BLaER1 (cell line): Measurements from ENCODE around the gene GLRA2.

Experiments used
- H3K27ac ChIP-seq: shearing (Covaris generic); formaldehyde crosslinking; 2 replicates; pipeline ENCODE4 v1.8.1; 2022
- H3K27me3 ChIP-seq: shearing (Covaris generic); formaldehyde crosslinking; 2 replicates; pipeline ENCODE4 v1.8.1; 2022
- H3K36me3 ChIP-seq: shearing (Covaris generic); formaldehyde crosslinking; 2 replicates; pipeline ENCODE4 v1.8.1; 2022
- H3K4me1 ChIP-seq: shearing (Covaris generic); formaldehyde crosslinking; 2 replicates; pipeline ENCODE4 v1.8.1; 2022
- H3K4me2 ChIP-seq: shearing (Covaris generic); formaldehyde crosslinking; 2 replicates; pipeline ENCODE4 v1.8.1; 2022
- H3K4me3 ChIP-seq: shearing (Covaris generic); formaldehyde crosslinking; 2 replicates; pipeline ENCODE4 v1.8.1; 2022
- H3K9ac ChIP-seq: shearing (Covaris generic); formaldehyde crosslinking; 2 replicates; pipeline ENCODE4 v1.8.1; 2022
- H3K9me3 ChIP-seq: shearing (Covaris generic); formaldehyde crosslinking; 2 replicates; pipeline ENCODE4 v1.8.1; 2022
- H4K20me1 ChIP-seq: shearing (Covaris generic); formaldehyde crosslinking; 2 replicates; pipeline ENCODE4 v1.8.1; 2022
- Cebpa-rat ChIP-seq: shearing (Covaris generic); IDR thresholded peaks from 2 replicates; pipeline ENCODE4 v1.8.1; 2022

The GLRA2 gene

DNA sequence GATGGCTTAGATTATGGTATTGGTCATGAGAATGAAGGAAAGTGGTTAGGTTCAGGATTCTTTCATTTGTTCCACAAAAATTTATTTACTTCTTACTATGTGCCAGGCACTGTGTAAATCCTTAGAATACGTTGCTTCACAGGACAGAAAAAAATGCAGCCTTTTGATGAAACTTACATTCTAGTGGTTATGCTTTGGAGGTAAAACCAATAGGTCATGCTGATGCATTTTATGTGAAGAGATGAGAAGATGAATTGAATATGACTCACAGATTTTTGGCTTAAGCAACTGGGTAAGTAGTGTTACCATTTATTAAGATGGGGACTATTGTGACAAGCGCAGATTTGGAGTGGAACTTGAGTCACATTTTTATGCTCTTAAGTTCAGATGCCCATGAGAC is 165.3 kb downstream of the GLRA2 start:
- Histone ChIP-seq H3K4me1 (no peaks in the 10 kb centered on the region), H3K9me3 (no peaks in the 10 kb centered on the region), H3K27me3 (peaks cover 56% of the 10 kb centered on the region), H3K4me2 (no peak overlapping the region), H3K4me3 (no peak overlapping the region), H3K36me3 (no peaks in the 10 kb centered on the region), H4K20me1 (no peaks in the 10 kb centered on the region; the same call in 1 of the 2 replicates), H3K27ac (no peak overlapping the region), H3K9ac (no peak overlapping the region)
- TF ChIP-seq Cebpa-rat = no peak

DNA sequence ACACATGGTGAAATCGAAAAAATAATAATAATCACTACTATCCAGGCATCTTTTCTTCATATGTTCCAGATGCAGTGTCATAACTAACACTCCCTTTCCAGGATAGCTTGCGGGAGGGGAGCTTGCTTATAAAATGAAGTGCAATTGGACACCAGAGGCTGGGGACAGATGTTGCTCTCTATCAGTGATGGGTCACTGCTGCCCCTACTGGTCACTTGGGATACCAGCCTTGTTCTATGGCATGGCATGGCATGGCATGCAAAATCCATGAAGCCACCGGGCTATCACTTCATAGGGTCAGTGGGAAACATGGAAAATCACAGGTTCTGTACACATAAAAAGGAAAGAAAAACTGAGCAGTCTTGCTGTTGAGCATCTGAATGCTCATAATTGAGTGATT is 168.1 kb downstream of the GLRA2 start:
- peaks cover 61% of the 10 kb centered on the region for H3K27me3 ChIP-seq
- no peak overlapping the region for H3K4me2 ChIP-seq
- H3K9ac ChIP-seq = no peak overlapping the region
- H3K9me3 ChIP-seq = no peaks in the 10 kb centered on the region
- no peaks in the 10 kb centered on the region for H3K4me1 ChIP-seq
- no peak overlapping the region for H3K27ac ChIP-seq
- no peaks in the 10 kb centered on the region for H4K20me1 ChIP-seq
- no peaks in the 10 kb centered on the region for H3K36me3 ChIP-seq
- no peak overlapping the region for H3K4me3 ChIP-seq
- no peak for TF ChIP-seq Cebpa-rat

DNA sequence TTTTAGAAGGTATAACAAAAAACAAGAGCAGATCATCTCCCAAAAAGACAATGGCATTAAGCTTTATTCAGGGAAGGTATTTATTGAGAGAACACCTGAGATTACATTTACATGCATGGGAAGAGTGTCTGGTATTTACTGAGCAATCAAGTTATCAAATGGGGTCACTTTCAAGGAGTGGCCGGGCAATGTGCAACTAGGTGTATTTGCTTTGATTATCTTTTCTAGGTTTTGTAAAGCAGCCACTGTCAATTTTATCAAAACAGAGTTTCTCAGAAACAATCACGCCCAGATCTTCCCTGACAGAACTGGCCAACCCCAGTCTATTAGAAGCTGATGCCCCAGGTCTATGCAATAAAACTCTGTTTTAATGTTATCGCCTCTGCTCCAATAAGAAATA is 169.5 kb downstream of the GLRA2 start:
- Histone ChIP-seq H3K36me3 (no peaks in the 10 kb centered on the region), H3K9me3 (no peaks in the 10 kb centered on the region), H3K9ac (no peak overlapping the region)

DNA sequence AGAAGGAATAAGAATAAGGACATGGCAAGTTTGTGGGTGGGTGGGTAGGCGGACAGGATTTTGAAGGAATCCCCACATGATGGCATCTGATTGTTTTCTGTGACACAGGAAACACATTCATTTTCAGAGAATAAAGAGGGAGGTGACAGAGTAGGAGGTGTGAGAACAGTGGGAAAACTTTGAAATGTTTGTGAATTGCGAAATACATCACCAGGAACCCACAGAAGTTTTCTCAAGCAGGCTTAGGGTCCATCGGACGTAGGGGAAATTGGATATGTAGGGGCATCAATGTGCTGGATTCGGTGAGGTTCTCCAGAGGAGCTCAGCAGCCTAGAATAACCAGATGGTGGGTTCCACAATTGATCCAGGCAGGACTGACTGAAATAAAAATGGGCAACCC is 171.6 kb downstream of the GLRA2 start:
- peak; percentile 31; the same call in 1 of the 2 replicates for TF ChIP-seq Cebpa-rat
- Histone ChIP-seq H3K36me3 (no peaks in the 10 kb centered on the region), H4K20me1 (peaks cover 5% of the 10 kb centered on the region; the same call in 1 of the 2 replicates), H3K4me1 (no peaks in the 10 kb centered on the region), H3K27ac (no peak overlapping the region), H3K4me2 (no peak overlapping the region), H3K9ac (no peak overlapping the region), H3K9me3 (no peaks in the 10 kb centered on the region), H3K4me3 (no peak overlapping the region), H3K27me3 (peaks cover 73% of the 10 kb centered on the region)

More for the DNA sequence above, 169.5 kb downstream of the GLRA2 start:
- peaks cover 72% of the 10 kb centered on the region for H3K27me3 ChIP-seq
- H3K4me3 ChIP-seq = no peak overlapping the region
- H3K4me2 ChIP-seq = no peak overlapping the region
- no peak overlapping the region for H3K27ac ChIP-seq
- H4K20me1 ChIP-seq = no peaks in the 10 kb centered on the region
- no peaks in the 10 kb centered on the region for H3K4me1 ChIP-seq
- TF ChIP-seq Cebpa-rat = no peak

DNA sequence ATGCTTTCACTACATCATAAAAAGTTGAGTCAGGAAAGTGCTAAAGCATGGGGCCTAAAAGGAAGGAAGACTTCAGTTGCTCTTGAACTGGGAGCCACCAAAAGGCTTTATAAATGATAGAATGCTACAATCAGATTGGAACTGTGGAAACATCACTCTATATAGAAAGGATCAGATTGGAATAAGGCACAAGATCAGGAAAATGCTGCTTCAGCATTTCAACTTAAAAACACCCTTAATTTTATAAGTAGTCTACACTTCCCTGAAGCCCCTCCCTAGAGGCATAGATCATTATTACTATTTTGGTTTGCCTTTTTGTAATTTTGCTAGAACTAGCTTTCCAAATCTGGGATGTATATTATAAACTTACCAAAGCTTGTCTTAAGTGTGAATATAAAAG is 172.8 kb downstream of the GLRA2 start:
- Histone ChIP-seq H3K4me3 (no peak overlapping the region), H3K4me2 (no peak overlapping the region), H3K27me3 (peaks cover 78% of the 10 kb centered on the region), H3K36me3 (no peaks in the 10 kb centered on the region), H3K27ac (no peak overlapping the region), H4K20me1 (peaks cover 5% of the 10 kb centered on the region; the same call in 1 of the 2 replicates), H3K9me3 (no peaks in the 10 kb centered on the region), H3K9ac (no peak overlapping the region), H3K4me1 (no peaks in the 10 kb centered on the region)
- TF ChIP-seq Cebpa-rat = no peak

DNA sequence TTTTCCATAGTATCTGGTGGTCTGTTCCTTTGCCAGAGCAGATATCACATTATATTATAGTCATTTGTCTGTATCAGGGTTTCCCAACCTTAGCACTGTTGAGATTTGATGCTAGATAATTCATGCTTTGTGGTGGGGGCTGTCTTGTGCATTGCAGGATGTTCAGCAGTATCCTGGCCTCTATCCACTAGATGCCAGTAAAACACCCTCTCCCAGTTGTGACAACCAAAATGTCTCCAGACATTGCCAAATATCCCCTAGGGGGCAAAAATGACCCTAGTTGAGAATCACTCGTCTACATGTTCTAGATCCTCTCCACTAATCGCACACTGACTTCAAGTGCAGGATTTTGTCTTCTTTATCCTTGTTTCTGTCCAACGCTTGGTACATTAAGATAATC is 182.8 kb downstream of the GLRA2 start:
- H3K4me3 ChIP-seq = no peak overlapping the region
- no peak overlapping the region for H3K4me2 ChIP-seq
- TF ChIP-seq Cebpa-rat = no peak
- no peak overlapping the region for H3K27ac ChIP-seq
- no peaks in the 10 kb centered on the region for H3K4me1 ChIP-seq
- no peaks in the 10 kb centered on the region for H3K9me3 ChIP-seq
- H3K9ac ChIP-seq = no peak overlapping the region
- no peaks in the 10 kb centered on the region for H3K36me3 ChIP-seq
- H4K20me1 ChIP-seq = no peaks in the 10 kb centered on the region; the same call in 1 of the 2 replicates
- peaks cover 84% of the 10 kb centered on the region for H3K27me3 ChIP-seq

DNA sequence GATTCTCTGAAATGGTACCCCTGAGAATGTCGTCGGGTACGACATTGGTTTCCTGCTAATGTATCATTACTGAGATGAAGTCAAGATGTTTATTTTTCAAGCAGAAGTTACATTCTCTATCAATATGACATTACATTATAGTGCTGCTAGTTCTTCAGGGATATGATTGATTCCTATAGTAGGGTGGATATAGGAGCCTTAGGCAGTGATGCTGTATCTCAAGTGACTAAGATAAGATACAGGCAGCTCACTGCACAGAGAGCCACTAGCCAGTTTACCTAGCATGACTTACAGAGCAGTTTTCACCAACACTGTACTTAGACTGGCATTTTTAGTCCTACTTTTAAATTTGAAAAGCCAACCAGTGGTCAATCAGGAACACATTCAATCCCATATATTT is 188.6 kb downstream of the GLRA2 start:
- no peak for TF ChIP-seq Cebpa-rat
- H3K4me1 ChIP-seq = no peaks in the 10 kb centered on the region
- H3K4me3 ChIP-seq = no peak overlapping the region
- H3K27ac ChIP-seq = no peak overlapping the region
- no peaks in the 10 kb centered on the region for H3K9me3 ChIP-seq
- H3K36me3 ChIP-seq = no peaks in the 10 kb centered on the region
- no peaks in the 10 kb centered on the region; the same call in 1 of the 2 replicates for H4K20me1 ChIP-seq
- H3K27me3 ChIP-seq = peaks cover 61% of the 10 kb centered on the region
- no peak overlapping the region for H3K9ac ChIP-seq
- no peak overlapping the region for H3K4me2 ChIP-seq

DNA sequence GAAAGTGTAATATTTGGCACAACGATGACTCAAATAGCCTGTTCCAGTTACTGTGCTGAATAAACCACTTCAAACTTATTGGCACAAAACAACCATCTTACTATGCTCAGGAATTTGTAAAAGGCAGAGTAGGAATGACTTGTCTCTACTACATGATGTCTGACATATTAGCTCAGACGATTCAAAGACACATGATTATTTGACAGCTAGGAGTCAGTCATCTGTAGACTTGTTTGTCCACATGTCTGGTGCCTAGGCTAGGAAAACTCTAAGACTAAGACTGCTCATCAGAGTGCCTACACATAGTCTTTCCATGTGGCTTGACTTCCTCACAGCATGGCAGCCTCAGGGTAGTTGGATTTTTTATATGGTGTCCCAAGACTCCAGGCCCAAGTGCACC is 189.1 kb downstream of the GLRA2 start:
- no peak overlapping the region for H3K4me2 ChIP-seq
- H3K36me3 ChIP-seq = no peaks in the 10 kb centered on the region
- no peak overlapping the region for H3K4me3 ChIP-seq
- H3K4me1 ChIP-seq = no peaks in the 10 kb centered on the region
- no peaks in the 10 kb centered on the region; the same call in 1 of the 2 replicates for H4K20me1 ChIP-seq
- TF ChIP-seq Cebpa-rat = no peak
- H3K9me3 ChIP-seq = no peaks in the 10 kb centered on the region
- peaks cover 61% of the 10 kb centered on the region for H3K27me3 ChIP-seq
- H3K9ac ChIP-seq = no peak overlapping the region
- H3K27ac ChIP-seq = no peak overlapping the region

DNA sequence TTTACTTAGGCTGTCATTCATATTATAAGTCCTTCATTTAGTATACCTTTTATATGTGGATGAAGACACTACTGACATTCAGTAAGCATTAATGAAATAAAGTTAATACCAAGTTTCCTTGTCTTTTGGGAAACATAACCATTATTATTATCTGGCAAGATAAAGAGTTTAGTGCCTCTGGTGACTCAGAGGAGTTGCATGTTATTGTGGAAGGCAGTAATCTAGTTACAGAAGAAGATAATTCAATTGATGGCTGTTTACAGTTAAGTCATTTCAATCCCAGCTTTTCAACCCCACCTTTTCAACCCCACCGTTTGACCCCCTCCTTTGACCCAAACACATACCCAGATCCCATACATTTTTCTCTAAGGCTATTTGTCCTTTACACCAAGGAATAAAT is 199.7 kb downstream of the GLRA2 start:
- no peaks in the 10 kb centered on the region for H4K20me1 ChIP-seq
- H3K27ac ChIP-seq = no peak overlapping the region
- no peaks in the 10 kb centered on the region for H3K4me1 ChIP-seq
- 0 out of 2 replicates have a peak, but pooled peaks cover 3% of the 10 kb centered on the region for H3K9me3 ChIP-seq
- H3K27me3 ChIP-seq = peaks cover 39% of the 10 kb centered on the region
- H3K4me2 ChIP-seq = no peak overlapping the region
- H3K36me3 ChIP-seq = no peaks in the 10 kb centered on the region
- no peak overlapping the region for H3K4me3 ChIP-seq
- no peak overlapping the region for H3K9ac ChIP-seq
- TF ChIP-seq Cebpa-rat = no peak

DNA sequence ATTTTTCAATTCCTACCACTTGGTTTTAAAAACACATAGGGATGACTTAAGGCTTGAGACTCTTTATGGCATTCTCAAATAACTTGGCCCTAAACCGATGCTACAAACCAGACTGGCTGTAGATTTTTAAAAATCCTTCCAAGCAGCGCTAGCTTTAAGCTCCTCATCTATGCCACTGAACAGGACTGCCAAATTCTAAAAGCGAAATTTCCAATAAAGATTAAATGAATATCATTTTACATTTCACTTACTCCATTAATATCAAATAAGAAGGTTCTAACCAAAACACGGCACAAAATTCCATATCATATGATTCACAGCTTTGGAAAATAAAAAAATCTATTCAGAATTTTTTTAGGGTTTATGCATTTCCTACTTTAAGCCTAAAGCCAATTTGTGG is 209.3 kb downstream of the GLRA2 start:
- H3K9me3 ChIP-seq = no peaks in the 10 kb centered on the region; the same call in 1 of the 2 replicates
- H3K4me2 ChIP-seq = no peak overlapping the region
- no peaks in the 10 kb centered on the region for H3K4me1 ChIP-seq
- H3K27ac ChIP-seq = no peak overlapping the region
- no peaks in the 10 kb centered on the region for H3K36me3 ChIP-seq
- peaks cover 76% of the 10 kb centered on the region for H3K27me3 ChIP-seq
- H4K20me1 ChIP-seq = no peaks in the 10 kb centered on the region
- no peak for TF ChIP-seq Cebpa-rat
- H3K9ac ChIP-seq = no peak overlapping the region
- no peak overlapping the region for H3K4me3 ChIP-seq

DNA sequence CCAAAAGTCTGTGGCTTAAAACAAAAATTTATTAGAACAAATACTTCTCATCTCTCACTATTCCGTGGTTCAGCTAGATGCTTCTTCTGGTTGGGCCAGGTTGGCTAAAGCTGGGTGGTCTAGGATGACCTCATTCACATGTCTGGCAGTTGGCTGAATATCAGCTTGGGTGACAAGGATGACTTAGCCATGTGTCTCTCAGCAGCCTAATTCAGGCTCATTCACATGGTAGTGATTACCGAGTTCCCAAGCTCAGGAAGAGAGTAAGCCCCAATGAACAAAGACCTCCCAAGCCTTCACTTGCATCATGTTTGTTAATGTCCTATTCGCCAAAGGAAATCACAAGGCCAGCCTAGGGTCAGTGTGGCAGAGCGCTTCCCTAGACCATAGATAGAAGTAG is 224.1 kb downstream of the GLRA2 start:
- Histone ChIP-seq H3K27me3 (peaks cover 74% of the 10 kb centered on the region), H3K4me3 (no peak overlapping the region), H3K9me3 (peaks cover 4% of the 10 kb centered on the region; the same call in 1 of the 2 replicates), H3K4me1 (no peaks in the 10 kb centered on the region), H3K36me3 (no peaks in the 10 kb centered on the region), H3K9ac (no peak overlapping the region), H4K20me1 (no peaks in the 10 kb centered on the region), H3K4me2 (no peak overlapping the region), H3K27ac (no peak overlapping the region)
- no peak for TF ChIP-seq Cebpa-rat
